CD4-positive, alpha-beta T cell treated with Interleukin-6 for 4 hours (primary cell): ENCODE data around the gene JAZF1.

Experiments
- DNase-seq: peaks from one replicate; pipeline ENCODE4 v3.0.0-alpha.2; 2020; ENCODE audit warnings: mixed read lengths

Gene JAZF1

DNA sequence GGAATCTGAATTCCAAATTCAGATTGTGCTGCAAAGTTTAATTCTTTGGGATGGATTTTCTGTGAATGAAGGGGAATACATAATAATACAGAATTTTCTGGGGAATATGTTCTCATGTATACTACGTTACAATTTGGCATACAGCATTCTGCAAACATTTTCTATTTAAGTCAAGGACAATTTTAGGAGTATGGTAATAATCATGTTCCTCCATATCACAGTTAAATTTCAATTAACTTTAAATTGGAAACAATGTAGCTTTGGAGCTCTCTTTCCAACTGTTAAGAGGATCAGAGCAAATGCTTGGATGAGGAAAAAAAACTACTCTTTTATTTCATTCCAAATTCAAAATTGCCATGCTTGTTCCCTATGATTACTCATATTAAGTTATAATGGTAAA is 217.5 kb downstream of the JAZF1 start:
- DNase-seq, result no peak

DNA sequence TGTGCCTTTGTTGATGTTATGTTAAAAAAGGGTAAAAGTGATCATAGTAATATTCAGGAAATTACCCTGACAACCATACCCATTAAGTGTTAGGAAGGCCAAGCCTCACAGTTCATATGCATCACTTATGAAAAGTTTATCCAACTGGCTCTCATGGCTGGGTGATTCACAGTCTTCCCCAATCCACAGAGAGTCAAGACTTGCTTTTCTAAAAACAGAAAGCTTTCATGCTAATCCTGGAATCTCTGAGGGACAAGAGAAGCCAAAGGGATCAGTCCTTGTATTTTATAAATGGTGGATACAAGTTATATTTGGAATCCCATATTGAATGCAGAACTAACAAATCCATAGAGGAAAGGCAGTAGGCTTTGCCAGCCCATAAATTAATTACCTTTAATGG is 218.3 kb downstream of the JAZF1 start:
- no peak for DNase-seq

DNA sequence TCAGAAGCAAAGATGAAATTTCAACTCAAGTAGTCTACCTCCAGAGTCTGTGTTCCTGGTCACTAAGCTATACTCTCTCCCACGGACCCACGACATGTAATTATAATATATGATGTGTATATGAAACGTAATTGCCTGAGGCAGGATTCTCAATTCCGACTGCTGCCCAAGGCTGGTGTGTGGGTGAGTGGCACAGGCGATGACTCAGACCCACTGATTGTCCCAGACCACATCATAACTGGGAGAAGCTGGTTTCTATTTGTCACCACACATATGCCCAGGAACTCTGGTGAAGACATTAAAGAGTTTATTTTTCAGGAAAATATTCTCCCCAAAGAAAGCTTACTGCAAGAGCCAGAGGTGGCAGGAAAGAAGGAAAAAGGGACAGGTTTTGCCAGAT is 219.3 kb downstream of the JAZF1 start:
- DNase-seq, result no peak

DNA sequence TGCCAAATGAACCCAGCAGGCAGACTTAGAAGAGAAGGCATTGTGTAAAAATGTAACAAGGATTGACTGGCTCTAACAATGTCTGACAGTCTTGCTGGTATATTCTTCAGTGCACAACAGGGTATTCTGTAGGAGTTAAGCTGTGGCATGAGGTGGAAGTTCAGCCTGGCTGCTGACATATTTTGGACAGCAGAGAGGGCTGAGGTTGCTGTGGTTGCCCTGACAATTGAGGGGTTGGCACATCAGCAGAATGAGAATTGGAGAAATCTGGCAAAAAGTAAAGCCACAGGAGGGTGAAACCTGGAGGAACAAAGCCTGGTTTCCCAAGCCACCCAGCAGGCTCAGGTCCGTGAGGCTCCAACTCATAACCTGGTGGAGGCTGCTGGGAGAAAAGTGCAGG is 220.2 kb downstream of the JAZF1 start:
- no peak for DNase-seq

DNA sequence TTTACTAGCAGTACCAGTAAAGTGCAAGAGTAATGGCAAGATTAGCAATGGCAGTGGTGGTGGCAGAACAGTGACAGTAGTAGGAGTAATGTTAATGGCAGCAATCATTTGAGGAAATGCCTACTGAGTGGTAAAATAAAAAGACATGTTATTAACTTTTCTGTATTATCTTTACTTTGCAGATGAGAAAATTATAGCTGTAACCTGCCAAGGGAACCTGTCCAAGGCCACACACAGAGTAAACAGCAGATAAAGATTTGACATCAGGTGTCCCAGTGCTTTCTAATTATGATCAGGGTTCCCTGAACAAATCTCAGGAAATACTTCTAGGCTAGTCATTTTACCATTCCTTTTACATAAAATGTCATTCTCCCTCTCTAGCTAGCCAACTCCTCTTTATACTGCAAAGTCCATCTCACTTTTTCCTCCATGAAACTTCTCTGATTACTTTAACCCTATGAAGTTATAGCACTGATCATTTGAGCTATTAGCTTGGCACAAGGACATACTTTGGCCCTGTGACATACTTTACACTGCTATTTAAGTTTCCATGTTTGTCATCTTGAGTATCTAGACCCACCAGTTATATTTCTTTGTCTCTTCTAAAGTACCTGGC is 221.6 kb downstream of the JAZF1 start:
- no peak for DNase-seq

DNA sequence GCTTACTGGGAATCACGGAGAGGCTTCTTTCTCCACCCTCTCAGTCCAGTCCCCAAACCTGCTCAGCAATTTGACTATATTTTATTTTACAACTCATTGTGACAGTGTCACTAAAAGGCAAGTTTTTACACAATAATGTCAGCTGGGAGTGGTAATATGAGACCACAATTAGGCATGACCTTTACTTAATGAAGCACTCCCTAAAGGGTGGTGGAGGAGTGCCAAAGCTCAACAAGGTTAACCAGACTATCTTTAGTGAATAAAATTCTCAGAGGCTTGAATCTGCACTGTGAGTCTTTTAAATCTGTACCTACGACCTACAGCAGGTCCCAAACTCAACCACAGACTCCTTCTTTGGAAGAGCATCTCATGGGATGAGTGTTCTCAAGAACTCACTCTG is 225.0 kb downstream of the JAZF1 start:
- no peak for DNase-seq

DNA sequence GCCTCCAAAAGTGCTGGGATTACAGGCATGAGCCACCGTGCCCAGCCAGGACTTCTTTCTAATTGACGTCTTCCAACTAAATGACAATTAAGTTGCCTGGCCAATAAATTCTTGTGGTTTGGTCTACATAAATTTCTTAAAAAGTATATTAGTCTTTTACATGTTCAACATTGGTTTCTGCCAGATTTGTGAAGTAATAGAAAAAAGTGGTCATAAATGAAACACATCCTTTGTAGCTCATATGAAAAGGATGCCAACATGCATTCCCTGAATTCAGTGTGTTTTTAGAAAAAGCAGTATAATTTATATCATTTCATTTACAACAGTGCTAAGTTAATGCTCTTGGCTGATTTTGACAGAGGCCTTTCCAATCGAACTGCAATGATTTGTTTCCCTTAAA is 225.6 kb downstream of the JAZF1 start:
- no peak for DNase-seq

DNA sequence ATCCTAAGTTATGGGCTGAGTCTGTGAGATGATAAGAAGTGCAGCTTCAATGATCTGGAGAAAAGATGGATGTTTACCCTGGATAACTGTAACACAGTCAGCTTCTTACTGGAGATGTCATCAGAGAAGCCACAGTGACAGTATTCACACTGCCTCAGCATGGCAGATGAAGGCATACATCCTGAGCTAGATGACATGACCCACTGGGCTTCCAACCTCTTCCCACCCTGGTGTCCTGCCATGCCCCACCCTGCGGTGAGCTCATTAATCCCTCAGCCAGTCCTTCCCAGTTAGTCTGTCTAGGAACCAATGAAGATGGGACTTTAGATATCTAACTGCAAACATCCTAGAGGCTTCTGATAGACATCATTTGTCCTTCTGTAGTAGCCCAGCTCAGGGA is 226.8 kb downstream of the JAZF1 start:
- DNase-seq, result no peak

DNA sequence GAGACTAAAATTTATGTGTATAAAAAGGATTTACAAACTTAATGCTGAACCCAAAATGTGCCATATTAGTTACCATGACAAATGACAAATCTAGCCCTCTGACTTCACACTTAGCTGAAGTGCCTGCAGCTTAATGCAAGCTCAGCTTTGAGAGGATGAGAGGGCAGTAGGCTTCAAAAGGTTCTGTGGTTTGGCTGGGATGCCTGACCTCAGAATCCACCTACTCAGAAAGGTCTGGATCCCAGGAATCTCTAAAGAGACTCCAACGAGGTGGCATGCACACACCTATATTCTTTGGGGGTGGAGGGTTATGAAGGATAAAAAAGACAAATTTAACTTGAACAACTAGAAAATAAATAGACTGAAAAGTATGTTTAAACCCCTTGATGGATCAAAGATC is 227.2 kb downstream of the JAZF1 start:
- no peak for DNase-seq

DNA sequence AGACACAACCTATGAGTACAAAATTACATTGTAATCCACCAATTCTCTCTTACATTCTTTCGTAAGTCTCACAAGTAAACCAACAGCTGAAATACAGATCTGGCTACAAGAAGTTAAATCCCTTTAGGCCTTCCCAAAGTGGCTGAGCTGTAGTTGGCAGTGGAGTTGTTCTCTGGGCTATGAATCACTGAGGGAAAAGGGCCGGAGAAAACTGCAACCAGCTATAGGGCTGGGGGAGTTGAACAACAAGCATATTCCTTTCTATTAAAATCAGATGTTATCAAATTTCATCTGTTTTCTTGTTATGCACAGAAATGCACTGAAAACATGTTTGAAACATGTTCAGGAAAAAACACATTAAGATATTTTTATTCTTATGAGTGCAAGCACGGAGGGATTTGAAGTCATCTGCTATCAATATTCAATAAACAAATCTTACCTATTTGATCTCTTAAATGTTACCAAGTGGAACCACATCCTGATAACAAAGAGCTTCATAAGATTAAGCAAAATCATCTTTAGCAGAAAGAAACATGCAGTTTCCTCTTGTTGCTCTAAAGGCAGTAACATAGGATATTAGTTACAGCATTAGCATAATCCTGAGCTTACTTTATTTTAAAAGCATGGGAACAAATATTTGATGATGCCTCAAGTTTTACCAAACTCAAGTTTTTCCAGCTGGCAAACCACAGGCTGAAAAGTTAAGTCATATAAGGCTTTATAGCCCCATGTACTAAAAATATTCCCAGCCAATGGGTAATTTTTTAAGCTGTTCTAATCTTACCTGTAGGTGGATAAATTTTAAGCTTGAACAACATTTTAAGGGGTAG is 227.9 kb downstream of the JAZF1 start:
- DNase-seq, result no peak

DNA sequence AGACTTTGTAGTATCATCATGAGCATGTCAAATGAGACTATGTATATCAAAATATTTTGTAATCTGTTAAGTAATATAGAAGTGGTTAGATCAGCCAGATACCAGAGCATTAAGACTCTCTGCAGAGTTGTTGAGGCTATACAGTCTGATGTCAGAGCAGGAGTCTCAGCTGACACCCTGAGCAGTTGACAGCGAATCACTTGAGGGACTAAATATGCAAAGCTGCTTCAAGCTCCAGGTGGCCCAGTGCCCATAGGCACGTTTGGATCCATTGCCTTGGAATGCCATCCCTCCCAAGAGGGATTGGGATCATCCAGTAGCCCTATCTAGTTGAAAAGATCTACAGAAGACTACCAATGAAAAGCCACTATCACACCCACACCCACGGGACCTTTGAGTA is 230.5 kb downstream of the JAZF1 start:
- DNase-seq, result no peak

DNA sequence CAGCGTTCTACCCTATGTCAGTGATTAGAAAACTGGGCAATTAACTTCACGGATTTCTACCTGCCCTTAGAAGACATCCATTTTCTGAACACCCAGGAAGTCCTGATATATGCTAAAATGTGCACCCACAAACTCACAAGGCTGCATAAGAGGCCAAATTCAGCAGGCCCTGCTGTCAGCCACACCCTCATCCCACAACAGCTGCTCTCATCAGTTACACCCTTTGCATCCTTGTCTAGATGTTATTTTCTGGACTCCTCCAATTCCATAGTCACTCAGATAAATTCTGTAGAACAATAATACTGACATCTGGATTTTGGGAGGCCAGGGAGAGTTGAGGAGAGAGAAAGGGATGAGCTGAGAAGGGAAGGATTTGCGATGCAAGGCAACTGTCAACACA is 231.7 kb downstream of the JAZF1 start:
- DNase-seq, result no peak

DNA sequence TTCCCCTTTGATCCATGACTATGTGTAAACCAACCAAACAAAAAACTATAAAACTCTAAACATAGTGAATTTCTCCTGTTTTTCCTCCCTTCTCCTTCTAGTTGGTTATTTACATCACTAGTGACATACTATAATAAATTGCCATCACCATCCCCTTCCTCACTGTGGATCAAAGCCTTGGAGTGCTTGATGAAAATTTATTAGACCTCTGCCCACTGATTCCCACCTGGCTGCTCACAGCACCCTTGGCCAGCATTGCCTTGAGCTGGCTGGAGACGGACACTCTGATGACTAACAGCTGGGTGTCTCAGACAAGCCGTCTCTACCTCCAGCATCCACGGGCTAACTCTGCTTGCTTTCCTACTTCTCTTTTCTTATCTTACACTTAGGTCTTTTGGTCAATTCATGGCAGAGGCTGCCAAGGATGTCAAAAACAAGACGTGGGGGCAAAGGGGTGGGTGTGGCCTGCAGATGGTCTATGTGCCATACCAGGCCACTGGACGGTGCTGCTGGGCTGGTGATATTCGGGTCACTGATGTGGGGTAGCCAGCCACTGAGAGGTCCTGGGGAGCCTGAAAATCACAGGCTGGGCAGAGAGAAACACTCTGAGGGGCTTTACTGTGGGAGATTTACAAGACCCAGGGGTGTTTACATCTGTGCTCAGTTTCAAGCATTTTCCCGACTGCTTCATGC is 232.9 kb downstream of the JAZF1 start:
- no peak for DNase-seq

DNA sequence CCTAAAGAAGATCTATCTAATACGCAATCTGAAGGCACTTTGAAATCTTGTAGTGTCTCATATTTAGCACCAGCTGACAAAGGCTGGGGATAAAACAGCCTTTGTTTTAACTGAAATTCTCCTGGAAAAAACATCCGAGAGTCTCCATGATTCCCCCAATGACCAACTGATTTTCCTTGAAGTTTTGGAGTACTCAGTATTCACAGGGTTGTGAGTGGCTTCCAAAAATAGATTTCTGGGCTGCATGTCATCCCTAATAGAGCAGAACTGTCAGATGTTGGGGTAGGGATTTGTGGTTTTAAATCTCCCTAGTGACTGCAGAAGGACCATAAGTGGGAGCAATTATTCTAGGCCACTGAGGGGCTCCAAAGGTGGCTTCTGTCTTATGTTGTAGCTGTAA is 234.2 kb downstream of the JAZF1 start:
- no peak for DNase-seq

DNA sequence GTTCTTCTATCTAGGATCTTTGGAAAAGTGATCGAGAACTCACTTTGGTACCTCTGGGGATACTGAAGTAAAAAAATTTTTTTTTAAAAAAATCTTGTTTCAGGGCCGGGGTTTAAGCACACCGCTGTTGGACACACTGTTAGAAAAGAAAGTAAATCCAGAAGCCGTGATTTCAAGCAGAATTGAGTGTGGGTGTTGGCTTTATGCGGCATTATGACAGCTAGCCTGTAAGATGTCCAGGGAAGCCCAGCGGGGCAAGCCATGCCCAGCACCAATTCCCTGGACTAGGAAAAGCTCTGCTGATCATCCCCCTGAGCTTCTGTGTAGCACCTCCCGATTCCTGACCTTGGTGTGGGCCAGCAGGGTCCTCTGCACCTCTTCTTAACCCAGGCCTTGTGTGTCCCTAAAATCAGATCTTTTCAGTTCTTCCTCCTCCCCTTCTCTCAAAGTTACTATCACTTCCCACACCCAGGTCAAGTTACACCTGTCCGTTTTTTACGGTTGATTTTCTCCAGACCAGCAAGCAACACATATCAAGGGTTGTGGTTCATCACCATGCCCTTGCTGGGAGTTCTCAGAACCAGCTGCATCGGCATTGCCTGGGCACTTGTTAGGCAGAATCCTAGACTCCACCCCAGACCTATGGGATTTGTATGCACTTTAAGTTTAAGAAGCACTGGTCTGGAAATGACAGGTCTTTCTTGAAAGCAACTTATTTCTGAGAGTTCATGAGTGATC is 235.4 kb downstream of the JAZF1 start:
- DNase-seq, result no peak

DNA sequence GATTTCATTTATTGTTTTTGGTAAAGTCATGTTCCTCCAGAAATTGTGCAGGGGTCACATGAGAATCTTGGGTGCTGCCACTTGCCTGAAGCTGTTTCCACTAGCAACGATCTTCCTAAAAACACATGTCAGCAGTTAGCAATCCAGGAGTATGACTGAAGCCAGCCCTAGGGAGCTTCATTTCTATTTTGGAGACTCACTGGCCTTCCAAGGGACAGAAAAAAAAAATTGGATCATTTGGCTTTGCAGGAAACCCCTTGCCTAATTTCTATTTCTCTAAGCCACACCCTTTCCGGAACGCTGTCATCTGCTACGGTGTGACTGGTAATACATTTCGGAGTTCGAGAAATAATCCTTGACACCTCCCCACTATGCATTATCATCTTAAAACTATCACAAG is 236.0 kb downstream of the JAZF1 start:
- DNase-seq, result no peak

DNA sequence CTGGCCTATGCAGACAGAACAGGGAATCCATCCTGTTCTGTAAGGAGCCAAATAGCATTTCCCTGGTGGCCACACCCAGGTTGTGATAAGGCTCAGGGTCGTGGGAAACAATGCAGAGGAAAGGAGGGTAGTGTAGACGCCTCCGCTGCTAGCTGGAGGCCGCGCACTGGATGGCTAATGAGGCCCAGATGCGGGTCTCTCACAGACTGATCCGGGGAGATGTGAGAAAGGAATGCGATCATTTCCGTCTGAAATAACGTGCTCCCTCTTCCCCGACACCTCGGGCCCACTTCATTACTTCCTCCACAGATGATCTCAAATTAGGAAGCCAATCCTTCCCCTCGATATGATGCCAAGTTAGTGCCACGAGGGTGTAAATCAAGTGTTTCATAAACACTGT is 237.4 kb downstream of the JAZF1 start:
- no peak for DNase-seq

DNA sequence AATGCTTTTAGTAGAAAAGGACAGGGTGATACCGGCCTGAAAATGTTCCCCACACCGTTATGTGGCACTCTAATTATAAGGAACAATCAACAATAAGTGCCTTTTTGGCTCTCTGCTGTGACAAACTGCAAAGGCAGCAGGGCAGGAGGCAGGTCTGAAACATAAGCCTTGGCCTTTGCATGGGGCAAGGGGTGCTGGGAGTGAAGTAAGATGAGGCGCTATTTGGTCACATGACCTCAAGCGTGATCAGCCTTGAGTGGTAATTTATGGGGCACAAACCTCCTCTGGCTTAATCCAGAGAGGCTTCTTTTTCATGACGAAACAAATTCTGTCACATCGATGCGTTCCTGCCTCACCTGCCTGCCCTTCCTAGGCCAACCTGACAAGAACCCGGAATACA is 237.9 kb downstream of the JAZF1 start:
- no peak for DNase-seq

DNA sequence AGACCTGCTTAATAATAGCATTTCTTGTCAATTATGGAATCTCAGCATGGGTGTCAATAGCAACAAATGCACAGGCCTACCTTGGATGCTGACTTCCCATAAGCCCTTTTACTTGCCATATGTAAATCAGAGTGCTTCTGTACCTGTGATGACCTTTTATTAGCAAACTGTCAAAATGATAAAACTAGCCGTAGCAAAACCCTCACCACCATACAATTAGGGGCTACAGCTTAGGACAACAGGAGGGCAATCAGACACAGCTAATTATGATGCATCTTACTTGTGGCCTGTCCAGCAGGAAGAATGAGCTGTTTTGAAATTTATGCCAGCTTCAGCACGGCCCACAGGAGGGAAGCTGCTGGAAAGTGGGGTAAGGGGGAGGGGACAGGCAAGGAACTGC is 239.1 kb downstream of the JAZF1 start:
- DNase-seq, result no peak

DNA sequence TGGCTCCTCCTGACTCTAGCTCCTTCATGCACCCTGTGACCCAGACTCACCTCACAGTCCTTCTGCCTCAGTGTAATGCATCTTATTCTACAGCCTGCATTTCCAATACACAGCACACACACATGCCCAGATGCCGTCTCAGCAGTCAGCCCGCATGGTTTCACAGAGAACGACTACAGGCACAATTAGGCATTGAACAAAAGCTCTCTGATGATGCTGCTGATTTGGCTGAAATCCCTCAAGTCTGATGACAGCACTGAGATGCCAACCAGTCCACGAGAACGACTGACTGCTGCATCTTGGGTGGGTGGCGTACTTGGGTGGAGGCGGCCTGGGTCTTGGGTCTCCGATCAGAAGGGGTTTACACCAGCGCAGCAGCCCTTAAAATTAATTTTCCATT is 240.3 kb downstream of the JAZF1 start:
- no peak for DNase-seq

DNA sequence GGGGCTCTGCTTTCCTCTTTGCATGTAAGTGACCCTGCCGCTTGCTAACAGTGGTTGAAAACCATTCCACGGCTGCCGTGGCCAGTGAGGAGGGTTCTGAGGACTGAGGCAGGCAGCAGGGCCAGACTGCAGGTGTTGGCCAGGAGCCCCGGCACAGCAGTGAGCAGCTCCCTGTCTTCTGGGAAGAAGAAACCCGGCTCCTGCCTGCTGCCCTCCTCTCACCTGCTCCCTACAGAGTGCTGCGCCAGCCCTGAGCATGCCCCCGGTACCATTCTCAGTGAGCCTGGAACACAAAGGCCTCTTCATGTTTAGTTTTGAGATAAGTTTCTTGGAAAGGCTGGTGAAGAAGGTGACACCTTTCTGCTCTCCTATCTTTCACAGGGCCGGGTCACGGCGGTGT is 240.7 kb downstream of the JAZF1 start:
- no peak for DNase-seq

DNA sequence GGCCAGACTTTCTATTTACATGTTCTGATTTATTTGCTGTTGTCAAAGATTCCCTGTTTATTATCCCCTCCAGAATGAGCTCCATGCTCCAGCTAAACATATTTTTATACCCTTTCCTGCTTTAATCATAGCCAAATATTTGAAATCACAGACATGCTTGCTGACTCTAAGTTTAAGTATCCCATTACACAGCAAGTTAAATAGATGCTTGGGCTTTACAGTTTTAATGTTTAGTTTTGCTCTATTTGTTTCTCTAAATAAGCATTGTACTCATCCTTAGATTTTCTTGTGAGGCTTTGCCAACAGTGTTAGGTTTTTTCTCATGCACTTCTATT is 243.9 kb downstream of the JAZF1 start:
- no peak for DNase-seq

DNA sequence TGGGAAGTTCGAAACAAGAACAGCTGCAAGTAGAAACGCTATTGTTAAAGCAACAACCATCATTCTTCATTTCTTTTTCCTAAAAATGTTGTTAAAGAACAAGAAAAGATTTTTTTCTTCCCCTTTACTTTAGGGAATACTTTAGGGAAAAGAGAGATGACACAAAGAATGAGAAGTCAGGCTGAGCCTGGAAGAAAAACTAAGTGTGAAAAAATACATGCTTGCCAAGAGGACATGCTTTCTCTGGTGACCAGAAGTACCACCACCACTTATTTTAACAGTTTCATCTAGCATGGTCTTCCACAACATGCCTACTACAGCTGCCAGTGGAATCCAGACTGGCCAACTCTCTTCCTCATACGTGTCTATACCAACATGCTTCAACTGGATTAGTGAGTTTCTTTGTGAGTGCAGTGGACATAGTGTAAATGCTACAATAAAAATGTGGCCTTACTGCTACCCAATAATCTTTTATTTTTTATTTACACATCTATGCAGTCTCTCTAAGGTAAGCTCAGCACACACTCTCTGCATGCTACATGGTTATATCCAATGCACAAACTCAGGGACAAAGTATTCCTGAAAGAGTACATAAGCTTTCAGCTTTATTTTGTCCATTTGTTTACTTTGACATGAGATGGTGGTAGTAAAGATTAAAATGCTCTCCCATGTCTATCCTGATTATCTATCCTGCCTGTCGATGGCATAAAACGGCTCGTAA is 244.4 kb downstream of the JAZF1 start:
- DNase-seq, result no peak
